Osteoblast (primary cell): ENCODE measurements around the gene ANKRD6. TPM values are rescaled to one million over a fixed set of nuclear protein-coding genes. Genes with fewer than 3 reads are reported as not detected.
A peak's percentile ranks its signal among the peaks of the same experiment; 100 is the strongest.

Source experiments
- DNase-seq: peaks from one replicate; pipeline ENCODE4 v3.0.0; 2011; ENCODE audit warnings: low spot score, mixed read lengths; ENCODE audit not compliant: insufficient read length; ENCODE audit errors: missing footprints
- H2AFZ ChIP-seq: 2 replicates; pipeline ENCODE4 v1.6.0; 2011; ENCODE audit warnings: mild to moderate bottlenecking, low read length
- H3K27ac ChIP-seq: 2 replicates; pipeline ENCODE4 v1.5.1; 2011; ENCODE audit warnings: mild to moderate bottlenecking, low read depth, low read length, moderate library complexity
- H3K27me3 ChIP-seq: 2 replicates; pipeline ENCODE4 v1.6.0; 2012; ENCODE audit warnings: mild to moderate bottlenecking, control low read depth, inconsistent platforms, low read length, moderate library complexity; ENCODE audit not compliant: insufficient read depth
- H3K36me3 ChIP-seq: 2 replicates; pipeline ENCODE4 v1.5.1; 2011; ENCODE audit warnings: mild to moderate bottlenecking, low read length, control low read depth, moderate library complexity; ENCODE audit not compliant: insufficient read depth
- H3K4me1 ChIP-seq: 2 replicates; pipeline ENCODE4 v1.5.1; 2011; ENCODE audit warnings: mild to moderate bottlenecking, low read length, control low read depth, moderate library complexity; ENCODE audit not compliant: insufficient read depth
- H3K4me2 ChIP-seq: 2 replicates; pipeline ENCODE4 v1.6.0; 2011; ENCODE audit warnings: mild to moderate bottlenecking, low read length; ENCODE audit not compliant: insufficient read depth
- H3K4me3 ChIP-seq: fragments of 200-600 bp; sonication (generic); 3 replicates; pipeline ENCODE4 v1.5.1; 2012; ENCODE audit warnings: mild to moderate bottlenecking, low read length, inconsistent platforms; ENCODE audit not compliant: insufficient read depth
- H3K79me2 ChIP-seq: 2 replicates; pipeline ENCODE4 v1.6.0; 2012; ENCODE audit warnings: mild to moderate bottlenecking, low read length, control low read depth, inconsistent platforms; ENCODE audit not compliant: insufficient read depth
- H3K9me3 ChIP-seq: 2 replicates; pipeline ENCODE4 v1.5.1; 2011; ENCODE audit warnings: low read depth, low read length, control low read depth
- H4K20me1 ChIP-seq: 2 replicates; pipeline ENCODE4 v1.6.0; 2012; ENCODE audit warnings: mild to moderate bottlenecking, low read length, control low read depth; ENCODE audit not compliant: insufficient read depth
- total RNA-seq: library from RNA; depleted of rRNA; stranded (reverse); fragments of >200 nt; gene quantifications from 2 replicates; pipeline ENCODE4 v1.2.3, GENCODE V29; 2012
- TF ChIP-seq, protein P1 (sequence below): IDR thresholded peaks from 2 replicates; pipeline ENCODE4 v1.5.1; 2011; ENCODE audit warnings: mild to moderate bottlenecking, low read depth, low read length, moderate library complexity; ENCODE audit errors: extremely low read depth

ANKRD6 gene
- total RNA-seq, 1 donor: 11.2 TPM

DNA sequence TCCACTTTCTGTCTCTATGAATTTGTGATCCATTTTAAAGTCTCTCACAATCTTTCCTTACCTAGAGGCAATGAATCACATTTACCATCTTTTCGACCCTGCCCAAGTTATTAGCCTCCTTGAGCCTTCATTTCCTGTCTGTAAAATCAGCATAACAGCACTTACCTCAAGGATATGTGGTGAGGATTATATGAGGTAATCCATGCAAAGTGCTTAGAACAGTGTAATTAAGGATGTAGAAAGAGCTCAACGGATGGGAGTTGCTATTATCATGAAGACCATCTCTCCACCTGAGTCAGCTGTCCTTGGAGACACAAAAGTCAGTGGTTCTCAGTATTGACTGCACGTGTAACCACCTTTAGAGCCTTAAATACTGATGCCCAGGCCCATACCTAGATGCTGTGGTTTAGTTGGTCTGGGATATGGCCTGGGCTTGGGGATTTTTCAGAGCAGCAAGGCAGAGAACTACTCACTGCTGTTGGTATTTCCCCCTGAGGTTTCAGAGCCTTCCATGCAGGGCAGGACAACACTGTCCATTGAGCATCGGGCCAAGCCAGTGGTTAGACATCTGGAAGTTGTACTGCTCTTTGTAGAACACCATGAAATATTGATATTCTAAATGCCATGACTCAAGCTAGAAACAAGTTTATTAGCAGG, 149.8 kb downstream of the ANKRD6 start:
- no peak for DNase-seq
- no peaks in the 10 kb centered on the region for H3K27me3 ChIP-seq

DNA sequence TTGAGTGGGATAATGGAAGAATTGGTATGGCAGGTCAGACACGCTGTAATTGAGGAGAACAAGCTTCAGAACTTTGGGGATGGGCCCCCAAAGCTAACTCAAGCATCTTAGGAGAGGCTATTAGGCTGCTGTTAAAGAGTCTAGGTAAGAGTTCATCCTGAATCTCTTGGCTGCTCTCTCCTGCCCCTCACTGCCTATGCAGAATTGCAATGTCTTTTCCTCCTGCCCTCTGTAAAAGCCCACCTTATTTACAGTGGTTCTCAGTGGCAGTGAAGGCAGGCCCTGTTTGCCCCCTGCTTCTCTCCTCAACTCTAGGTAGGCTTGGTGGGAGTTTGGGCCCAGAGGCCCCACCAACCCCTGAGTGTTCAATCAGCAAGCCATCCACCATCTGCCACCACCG, 150.6 kb downstream of the ANKRD6 start:
- Histone ChIP-seq H3K4me3 (no peak overlapping the region), H3K4me1 (no peaks in the 10 kb centered on the region), H3K27me3 (no peaks in the 10 kb centered on the region), H3K79me2 (no peaks in the 10 kb centered on the region), H2AFZ (no peak overlapping the region), H3K36me3 (no peaks in the 10 kb centered on the region), H4K20me1 (no peaks in the 10 kb centered on the region), H3K27ac (no peak overlapping the region), H3K4me2 (no peak overlapping the region), H3K9me3 (no peaks in the 10 kb centered on the region)
- DNase-seq: no peak
- TF ChIP-seq, protein P1, sequence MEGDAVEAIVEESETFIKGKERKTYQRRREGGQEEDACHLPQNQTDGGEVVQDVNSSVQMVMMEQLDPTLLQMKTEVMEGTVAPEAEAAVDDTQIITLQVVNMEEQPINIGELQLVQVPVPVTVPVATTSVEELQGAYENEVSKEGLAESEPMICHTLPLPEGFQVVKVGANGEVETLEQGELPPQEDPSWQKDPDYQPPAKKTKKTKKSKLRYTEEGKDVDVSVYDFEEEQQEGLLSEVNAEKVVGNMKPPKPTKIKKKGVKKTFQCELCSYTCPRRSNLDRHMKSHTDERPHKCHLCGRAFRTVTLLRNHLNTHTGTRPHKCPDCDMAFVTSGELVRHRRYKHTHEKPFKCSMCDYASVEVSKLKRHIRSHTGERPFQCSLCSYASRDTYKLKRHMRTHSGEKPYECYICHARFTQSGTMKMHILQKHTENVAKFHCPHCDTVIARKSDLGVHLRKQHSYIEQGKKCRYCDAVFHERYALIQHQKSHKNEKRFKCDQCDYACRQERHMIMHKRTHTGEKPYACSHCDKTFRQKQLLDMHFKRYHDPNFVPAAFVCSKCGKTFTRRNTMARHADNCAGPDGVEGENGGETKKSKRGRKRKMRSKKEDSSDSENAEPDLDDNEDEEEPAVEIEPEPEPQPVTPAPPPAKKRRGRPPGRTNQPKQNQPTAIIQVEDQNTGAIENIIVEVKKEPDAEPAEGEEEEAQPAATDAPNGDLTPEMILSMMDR: no peak

More for the DNA sequence above, 149.8 kb downstream of the ANKRD6 start:
- Histone ChIP-seq H3K79me2 (no peaks in the 10 kb centered on the region), H3K4me2 (no peak overlapping the region), H4K20me1 (no peaks in the 10 kb centered on the region), H3K9me3 (no peaks in the 10 kb centered on the region), H2AFZ (no peak overlapping the region), H3K27ac (no peak overlapping the region), H3K4me1 (no peaks in the 10 kb centered on the region), H3K4me3 (no peak overlapping the region), H3K36me3 (no peaks in the 10 kb centered on the region)
- TF ChIP-seq, protein P1: no peak

DNA sequence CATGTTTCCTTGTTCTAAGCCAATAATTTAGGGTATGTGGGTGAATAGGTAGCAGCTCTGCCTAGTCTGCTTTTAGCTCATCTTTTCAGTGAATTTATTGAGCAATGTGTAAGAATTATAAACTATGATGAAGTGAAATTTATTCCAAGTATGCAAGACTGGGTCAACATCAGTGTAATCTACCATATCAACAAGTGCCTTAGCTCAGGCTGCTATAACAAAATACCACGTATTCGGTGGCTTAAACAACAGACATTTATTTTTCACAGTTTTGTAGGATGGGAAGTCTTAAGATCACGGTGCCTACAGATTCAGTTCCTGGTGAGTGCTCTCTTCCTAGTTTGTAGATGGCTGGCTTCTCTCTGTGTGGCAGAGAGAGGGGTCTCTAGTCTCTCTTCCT, 151.6 kb downstream of the ANKRD6 start:
- Histone ChIP-seq H3K9me3 (no peaks in the 10 kb centered on the region), H2AFZ (no peak overlapping the region), H3K4me2 (no peak overlapping the region), H3K4me3 (no peak overlapping the region), H3K79me2 (no peaks in the 10 kb centered on the region), H3K36me3 (no peaks in the 10 kb centered on the region), H3K27ac (no peak overlapping the region), H4K20me1 (no peaks in the 10 kb centered on the region), H3K27me3 (no peaks in the 10 kb centered on the region), H3K4me1 (no peaks in the 10 kb centered on the region)
- TF ChIP-seq, protein P1: no peak
- DNase-seq: peak; percentile 85

DNA sequence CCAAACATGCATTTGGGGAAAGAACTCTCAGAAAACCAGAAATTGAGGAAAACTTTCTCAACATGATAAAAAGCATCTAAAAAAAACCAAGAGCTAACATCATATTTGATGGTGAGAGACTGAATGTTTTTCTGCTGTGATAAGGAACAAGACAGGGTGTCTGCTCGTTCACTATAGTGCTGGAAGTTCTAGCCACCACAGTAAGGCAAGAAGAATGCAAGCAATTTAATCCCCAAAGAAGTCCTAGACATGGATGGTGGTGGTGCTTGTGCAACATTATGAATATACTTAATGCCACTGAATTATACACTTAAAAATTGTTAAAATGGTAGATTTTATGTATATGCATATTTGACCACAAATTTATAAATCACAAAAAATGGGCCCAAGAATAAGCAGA, 152.2 kb downstream of the ANKRD6 start:
- Histone ChIP-seq H3K4me1 (no peaks in the 10 kb centered on the region), H3K36me3 (no peaks in the 10 kb centered on the region), H3K4me2 (no peak overlapping the region), H3K27ac (no peak overlapping the region), H4K20me1 (no peaks in the 10 kb centered on the region), H3K79me2 (no peaks in the 10 kb centered on the region), H2AFZ (no peak overlapping the region), H3K9me3 (no peaks in the 10 kb centered on the region), H3K4me3 (no peak overlapping the region), H3K27me3 (no peaks in the 10 kb centered on the region)
- TF ChIP-seq, protein P1: no peak
- no peak for DNase-seq
